Measurements from ENCODE around the gene KDM2A.

Gene KDM2A

GRCh38 chr11:67290801-67291200 is 171.7 kb downstream of the KDM2A start:
- no peaks in the 10 kb centered on the region for H3K9me3 Mint-ChIP-seq
- H3K27ac Mint-ChIP-seq, result no peak overlapping the region
- peak overlapping the region; percentile 98 for H3K4me3 Mint-ChIP-seq
- H3K36me3 Mint-ChIP-seq, result peaks cover 51% of the 10 kb centered on the region
- H3K27me3 Mint-ChIP-seq, result no peaks in the 10 kb centered on the region
- peaks cover 50% of the 10 kb centered on the region for H3K4me1 Mint-ChIP-seq
- no peak for ATAC-seq

DNA sequence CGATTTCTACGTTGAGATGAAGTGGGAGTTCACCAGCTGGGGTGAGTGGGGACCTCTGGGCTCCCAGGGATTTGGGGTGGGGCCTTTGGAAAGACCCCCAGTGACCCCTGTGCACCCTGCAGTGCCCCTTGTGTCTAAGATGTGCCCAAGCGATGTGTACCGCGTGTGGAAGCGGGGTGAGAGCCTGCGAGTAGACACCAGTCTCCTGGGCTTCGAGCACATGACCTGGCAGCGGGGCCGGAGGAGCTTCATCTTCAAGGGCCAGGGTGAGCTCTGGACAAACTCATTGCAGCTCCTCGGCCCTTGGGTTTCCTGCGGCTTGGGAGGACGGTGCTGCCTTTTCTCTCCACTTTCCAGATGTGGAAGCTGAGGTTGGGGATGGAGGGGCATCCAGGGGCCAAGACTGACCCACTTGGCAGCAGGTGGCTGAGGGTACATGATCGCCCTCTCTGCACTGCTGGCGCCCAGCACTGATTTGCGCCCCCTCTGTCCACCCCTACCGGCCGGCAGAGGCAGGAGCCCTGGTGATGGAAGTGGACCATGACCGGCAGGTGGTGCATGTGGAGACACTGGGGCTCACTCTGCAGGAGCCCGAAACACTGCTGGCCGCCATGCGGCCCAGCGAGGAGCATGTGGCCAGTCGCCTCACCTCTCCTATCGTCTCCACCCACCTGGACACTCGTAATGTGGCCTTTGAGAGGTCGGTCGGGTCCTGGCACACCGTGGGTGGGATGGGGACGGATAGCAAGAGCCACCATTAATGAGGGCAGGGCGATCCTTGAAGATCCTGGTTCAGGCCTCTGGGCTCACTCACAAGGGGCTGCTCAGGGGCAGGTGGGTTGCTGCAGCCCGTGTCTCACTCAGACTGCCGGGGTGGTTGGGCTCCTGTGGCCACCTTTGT is 172.7 kb downstream of the KDM2A start:
- Mint-ChIP-seq H3K9me3 (peaks cover 5% of the 10 kb centered on the region), H3K36me3 (peaks cover 59% of the 10 kb centered on the region), H3K4me1 (peaks cover 41% of the 10 kb centered on the region), H3K27ac (peak overlapping the region; percentile 29), H3K4me3 (no peak overlapping the region), H3K27me3 (no peaks in the 10 kb centered on the region)
- no peak for ATAC-seq

GRCh38 chr11:67292671-67293070 is 173.6 kb downstream of the KDM2A start:
- Mint-ChIP-seq H3K27ac (peak overlapping the region; percentile 29), H3K27me3 (no peaks in the 10 kb centered on the region), H3K4me3 (no peak overlapping the region), H3K36me3 (peaks cover 58% of the 10 kb centered on the region), H3K9me3 (peaks cover 8% of the 10 kb centered on the region), H3K4me1 (peaks cover 31% of the 10 kb centered on the region)
- ATAC-seq, result no peak

- Mint-ChIP-seq H3K4me3 (no peak overlapping the region), H3K4me1 (peaks cover 27% of the 10 kb centered on the region), H3K9me3 (peaks cover 8% of the 10 kb centered on the region), H3K27me3 (no peaks in the 10 kb centered on the region), H3K36me3 (peaks cover 60% of the 10 kb centered on the region), H3K27ac (peak overlapping the region; percentile 29)
- ATAC-seq, result no peak
Measured at GRCh38 chr11:67293090-67293489, 174.0 kb downstream of the KDM2A start.

DNA sequence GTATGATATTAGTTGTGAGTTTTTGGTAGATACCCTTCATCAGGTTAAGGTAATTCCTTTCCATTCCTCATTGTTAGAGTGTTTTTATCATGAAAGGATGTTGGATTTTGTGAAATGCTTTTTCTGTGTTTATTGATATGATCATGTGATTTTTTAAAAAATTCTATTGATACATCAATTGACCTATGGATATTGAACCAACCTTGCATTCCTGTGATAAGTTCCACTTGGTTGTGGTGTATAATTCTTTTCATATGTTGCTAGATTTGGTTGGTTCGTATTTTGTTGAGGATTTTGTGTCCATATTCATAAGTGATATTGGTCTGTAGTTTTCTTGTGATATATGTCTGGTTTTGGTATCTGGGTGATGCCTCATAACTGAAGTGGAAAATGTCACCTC is 176.8 kb downstream of the KDM2A start:
- peaks cover 12% of the 10 kb centered on the region for H3K4me1 Mint-ChIP-seq
- peaks cover 8% of the 10 kb centered on the region for H3K9me3 Mint-ChIP-seq
- peaks cover 66% of the 10 kb centered on the region for H3K36me3 Mint-ChIP-seq
- no peaks in the 10 kb centered on the region for H3K27me3 Mint-ChIP-seq
- no peak for ATAC-seq
- H3K27ac Mint-ChIP-seq, result no peak overlapping the region
- H3K4me3 Mint-ChIP-seq, result no peak overlapping the region

DNA sequence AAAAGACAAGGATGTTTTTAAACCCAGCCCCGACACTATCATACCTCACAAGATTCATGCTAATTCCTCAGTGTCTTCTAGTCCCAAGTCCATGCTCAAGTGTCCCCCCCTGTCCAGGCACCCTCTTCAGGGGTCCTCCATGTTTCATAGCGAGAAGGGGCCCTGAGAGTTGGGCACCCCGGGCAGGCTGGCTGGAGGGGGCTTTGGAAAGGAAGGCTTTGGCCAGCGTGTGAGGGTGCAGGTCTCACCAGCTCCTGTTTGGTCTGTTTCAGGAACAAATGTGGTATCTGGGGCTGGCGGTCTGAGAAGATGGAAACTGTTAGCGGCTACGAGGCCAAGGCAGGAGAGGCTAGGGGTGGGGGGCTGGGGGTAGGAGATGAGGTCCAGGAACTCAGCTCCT is 179.7 kb downstream of the KDM2A start:
- Mint-ChIP-seq H3K9me3 (peaks cover 8% of the 10 kb centered on the region), H3K27me3 (no peaks in the 10 kb centered on the region), H3K4me3 (no peak overlapping the region), H3K27ac (no peak overlapping the region), H3K4me1 (no peaks in the 10 kb centered on the region), H3K36me3 (peaks cover 63% of the 10 kb centered on the region)
- no peak for ATAC-seq

DNA sequence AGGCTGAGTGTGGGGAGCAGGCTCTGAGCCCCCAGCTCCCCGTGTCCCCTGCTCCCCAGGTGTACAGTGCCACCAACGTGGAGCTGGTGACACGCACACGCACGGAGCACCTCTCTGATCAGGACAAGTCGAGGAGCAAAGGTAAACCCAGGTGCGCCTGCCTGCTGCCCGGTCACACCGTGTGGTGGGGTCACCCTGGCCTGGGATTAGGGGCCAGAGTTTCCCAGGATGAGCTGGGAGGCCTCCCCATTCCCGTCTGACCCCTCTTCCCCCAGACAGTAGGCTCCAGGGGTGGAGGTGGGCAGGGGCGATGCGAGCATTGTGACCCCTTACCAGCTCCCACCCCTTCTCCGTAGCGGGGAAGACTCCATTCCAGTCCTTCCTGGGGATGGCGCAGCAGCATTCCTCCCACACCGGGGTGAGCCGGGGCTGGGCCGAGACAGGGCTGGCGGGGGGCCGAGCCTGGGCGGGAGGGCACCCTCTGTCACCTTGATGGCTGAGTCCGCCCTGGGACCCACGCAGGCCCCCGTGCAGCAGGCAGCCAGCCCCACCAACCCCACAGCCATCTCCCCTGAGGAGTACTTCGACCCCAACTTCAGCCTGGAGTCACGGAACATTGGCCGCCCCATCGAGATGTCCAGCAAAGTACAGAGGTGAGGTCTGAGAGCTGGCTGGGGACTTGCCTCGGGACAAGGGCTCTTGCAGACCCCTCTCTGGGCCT is 180.6 kb downstream of the KDM2A start:
- Mint-ChIP-seq H3K27me3 (no peaks in the 10 kb centered on the region), H3K4me1 (no peaks in the 10 kb centered on the region), H3K27ac (no peak overlapping the region), H3K36me3 (peaks cover 55% of the 10 kb centered on the region), H3K9me3 (peaks cover 8% of the 10 kb centered on the region), H3K4me3 (no peak overlapping the region)
- ATAC-seq, result no peak

GRCh38 chr11:67300256-67300755 is 181.2 kb downstream of the KDM2A start:
- no peaks in the 10 kb centered on the region for H3K27me3 Mint-ChIP-seq
- H3K9me3 Mint-ChIP-seq, result peaks cover 8% of the 10 kb centered on the region
- no peak for ATAC-seq
- H3K4me1 Mint-ChIP-seq, result no peaks in the 10 kb centered on the region
- H3K36me3 Mint-ChIP-seq, result peaks cover 48% of the 10 kb centered on the region
- no peak overlapping the region for H3K4me3 Mint-ChIP-seq
- no peak overlapping the region for H3K27ac Mint-ChIP-seq

GRCh38 chr11:67300756-67301312 is 181.8 kb downstream of the KDM2A start:
- Mint-ChIP-seq H3K27me3 (no peaks in the 10 kb centered on the region), H3K4me1 (no peaks in the 10 kb centered on the region), H3K27ac (no peak overlapping the region), H3K9me3 (peaks cover 8% of the 10 kb centered on the region), H3K36me3 (peaks cover 44% of the 10 kb centered on the region), H3K4me3 (no peak overlapping the region)
- no peak for ATAC-seq

DNA sequence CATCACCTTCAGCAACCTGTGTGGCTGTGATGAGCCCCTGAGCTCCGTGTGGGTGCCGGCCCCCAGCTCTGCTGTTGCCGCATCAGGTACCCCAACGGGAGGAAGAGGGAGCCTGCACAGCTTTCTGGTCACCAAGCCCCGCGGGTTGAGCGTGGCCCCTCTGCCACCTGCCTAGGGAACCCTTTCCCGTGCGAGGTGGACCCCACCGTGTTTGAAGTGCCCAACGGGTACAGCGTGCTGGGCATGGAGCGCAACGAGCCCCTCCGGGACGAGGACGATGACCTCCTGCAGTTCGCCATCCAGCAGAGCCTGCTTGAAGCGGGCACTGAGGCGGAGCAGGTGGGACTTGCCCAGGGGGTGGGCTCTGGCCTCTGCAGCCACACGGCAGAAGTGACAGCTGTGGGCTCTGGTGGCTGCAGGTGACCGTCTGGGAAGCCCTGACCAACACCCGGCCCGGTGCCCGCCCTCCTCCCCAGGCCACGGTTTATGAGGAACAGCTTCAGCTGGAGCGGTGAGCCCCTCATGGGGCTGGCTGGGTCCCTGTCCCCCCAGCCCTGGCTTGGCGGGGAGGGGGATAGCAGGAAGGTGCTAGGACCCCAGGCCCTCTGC is 182.4 kb downstream of the KDM2A start:
- ATAC-seq, result no peak
- Mint-ChIP-seq H3K27ac (no peak overlapping the region), H3K36me3 (peaks cover 38% of the 10 kb centered on the region), H3K4me1 (no peaks in the 10 kb centered on the region), H3K27me3 (no peaks in the 10 kb centered on the region), H3K4me3 (no peak overlapping the region), H3K9me3 (peaks cover 4% of the 10 kb centered on the region)

- Mint-ChIP-seq H3K36me3 (peaks cover 32% of the 10 kb centered on the region), H3K9me3 (peaks cover under 1% of the 10 kb centered on the region), H3K27ac (no peak overlapping the region), H3K4me3 (no peak overlapping the region), H3K27me3 (no peaks in the 10 kb centered on the region), H3K4me1 (no peaks in the 10 kb centered on the region)
- ATAC-seq, result no peak
Measured at GRCh38 chr11:67301951-67302516, 183.0 kb downstream of the KDM2A start.

GRCh38 chr11:67302571-67303131 is 183.6 kb downstream of the KDM2A start:
- Mint-ChIP-seq H3K9me3 (no peaks in the 10 kb centered on the region), H3K4me1 (no peaks in the 10 kb centered on the region), H3K36me3 (peaks cover 28% of the 10 kb centered on the region), H3K27me3 (no peaks in the 10 kb centered on the region), H3K27ac (no peak overlapping the region), H3K4me3 (peak overlapping the region; percentile 17)
- no peak for ATAC-seq

DNA sequence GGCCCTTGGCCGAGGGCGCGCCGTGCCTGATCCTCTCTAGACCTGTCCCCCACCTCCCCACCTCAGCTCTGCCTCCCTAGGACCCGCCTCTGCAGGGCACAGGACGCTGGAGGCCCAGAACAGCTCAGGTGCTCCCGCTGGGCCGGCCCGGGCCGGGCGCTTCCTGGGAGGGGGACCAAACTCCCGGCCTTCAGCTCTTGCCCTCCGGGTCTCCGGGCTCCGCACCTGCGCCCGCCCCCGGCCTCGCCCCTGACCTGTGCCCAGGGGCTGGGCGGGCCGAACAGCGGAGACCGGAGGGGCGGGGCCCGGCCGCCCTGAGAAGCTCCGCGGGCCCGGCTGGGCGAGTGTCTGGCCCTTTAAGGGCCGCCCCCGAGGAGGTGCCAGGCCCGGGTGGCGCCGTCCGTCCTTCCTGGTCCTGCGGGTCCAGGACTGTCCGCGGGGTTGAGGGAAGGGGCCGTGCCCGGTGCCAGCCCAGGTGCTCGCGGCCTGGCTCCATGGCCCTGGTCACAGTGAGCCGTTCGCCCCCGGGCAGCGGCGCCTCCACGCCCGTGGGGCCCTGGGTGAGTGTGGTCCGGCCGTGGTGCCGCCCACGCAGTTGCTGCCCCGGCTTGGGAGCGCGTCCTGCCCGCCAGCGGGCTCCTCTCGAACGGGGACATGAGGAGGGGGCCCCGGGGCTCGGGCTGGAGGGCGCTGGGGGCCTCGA is 184.2 kb downstream of the KDM2A start, which contains the start of gene SSH3:
TSS of gene SSH3 (plus strand) at position 399 of the 703 bp plus-strand sequence. CDS start at position 495, 96 bp downstream.
- Mint-ChIP-seq H3K27me3 (no peaks in the 10 kb centered on the region), H3K27ac (no peak within 1 kb of the TSS), H3K4me3 (peak within 1 kb of the TSS; percentile 17), H3K4me1 (no peaks in the 10 kb centered on the region), H3K9me3 (no peaks in the 10 kb centered on the region), H3K36me3 (peaks cover 21% of the 10 kb centered on the region)
- ATAC-seq, result peak; percentile 73

DNA sequence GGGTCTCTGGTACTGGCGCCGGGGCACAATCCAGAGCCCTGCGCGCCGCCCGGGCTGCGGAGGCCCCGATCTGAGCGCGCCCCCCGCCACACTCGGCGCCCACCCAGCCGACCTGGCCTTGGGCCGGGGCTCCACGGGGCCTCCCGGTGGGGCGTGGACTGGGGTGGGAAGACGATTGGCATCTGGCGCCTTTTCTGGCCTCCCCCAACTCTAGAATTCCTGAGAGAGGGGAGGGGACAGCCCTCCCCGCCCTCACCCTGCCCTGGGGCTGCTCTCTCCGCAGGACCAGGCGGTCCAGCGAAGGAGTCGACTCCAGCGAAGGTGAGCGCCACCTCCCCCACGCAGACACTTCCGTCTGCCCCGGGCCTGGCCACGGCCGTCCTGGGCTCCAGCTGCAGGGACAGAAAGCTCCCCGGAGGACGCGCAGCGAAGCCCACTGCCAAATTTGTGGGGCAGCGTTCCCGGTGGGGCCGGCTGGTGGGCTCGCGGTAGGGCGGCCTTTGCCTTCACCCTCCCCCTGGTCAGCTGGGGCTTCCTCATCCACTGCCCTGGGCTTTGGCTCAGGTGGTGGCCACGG is 184.9 kb downstream of the KDM2A start:
- ATAC-seq, result peak; percentile 42
- no peaks in the 10 kb centered on the region for H3K27me3 Mint-ChIP-seq
- H3K4me1 Mint-ChIP-seq, result no peaks in the 10 kb centered on the region
- peaks cover 16% of the 10 kb centered on the region for H3K36me3 Mint-ChIP-seq
- no peak overlapping the region for H3K27ac Mint-ChIP-seq
- no peak overlapping the region for H3K4me3 Mint-ChIP-seq
- no peaks in the 10 kb centered on the region for H3K9me3 Mint-ChIP-seq

Data from stimulated activated memory B cell treated with anti-CD40 and anti-IgM and Interleukin-4, amounts not matched to agents 10 μg/mL and 1 μg/mL and 100 μg/mL, for 72 hours (primary cell).